ENCODE data around the gene PAOX.

Gene PAOX

DNA sequence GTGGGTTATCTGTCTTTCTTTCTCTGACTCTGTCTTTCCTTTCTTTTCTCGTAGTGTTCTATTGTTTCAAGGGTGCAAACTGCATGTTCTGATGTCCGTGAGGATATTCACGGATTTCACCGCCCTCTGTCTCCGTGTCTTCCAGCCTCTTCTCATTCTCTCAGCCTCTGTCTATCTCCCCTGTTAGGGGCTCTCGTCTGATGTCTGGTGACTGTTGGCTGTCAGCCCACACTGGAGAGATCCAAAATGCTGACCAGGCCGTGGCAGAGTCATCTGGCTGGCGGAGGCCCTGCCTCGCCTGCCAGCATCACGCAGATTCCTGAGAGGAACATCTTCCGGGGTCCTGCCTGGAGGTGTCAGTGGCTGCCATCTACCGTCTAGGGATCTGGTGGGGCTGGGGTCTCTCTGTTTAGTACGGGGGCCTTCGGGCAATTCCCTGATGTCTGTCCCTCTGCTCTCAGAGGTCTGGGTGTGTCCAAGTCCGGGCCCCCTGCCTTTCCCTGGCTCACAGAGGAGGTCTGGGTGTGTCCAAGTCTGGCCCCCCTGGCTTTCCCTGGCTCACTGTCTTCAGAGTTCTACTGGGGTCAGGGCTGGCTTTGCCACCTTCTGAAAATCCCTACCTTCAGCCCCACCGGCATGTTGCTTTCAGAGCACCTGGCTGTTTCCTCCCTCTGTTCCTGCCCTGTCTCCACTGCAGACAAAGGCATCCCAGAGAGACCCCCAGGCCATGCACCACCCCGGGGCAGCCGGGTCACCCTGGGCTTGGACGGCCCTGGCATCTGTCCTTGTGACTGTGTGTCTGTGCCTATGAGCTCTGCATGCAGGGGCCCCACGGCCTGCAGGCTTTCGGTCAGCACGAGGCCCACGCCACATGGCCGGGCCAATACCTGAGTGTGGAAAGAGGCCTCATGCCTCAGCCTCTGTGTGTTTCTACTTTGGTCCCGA, 60.7 kb downstream of the PAOX start:
- no peak overlapping the region for H3K4me3 ChIP-seq (ENCODE audit: low read depth, low read length)
- TF ChIP-seq, protein P1, sequence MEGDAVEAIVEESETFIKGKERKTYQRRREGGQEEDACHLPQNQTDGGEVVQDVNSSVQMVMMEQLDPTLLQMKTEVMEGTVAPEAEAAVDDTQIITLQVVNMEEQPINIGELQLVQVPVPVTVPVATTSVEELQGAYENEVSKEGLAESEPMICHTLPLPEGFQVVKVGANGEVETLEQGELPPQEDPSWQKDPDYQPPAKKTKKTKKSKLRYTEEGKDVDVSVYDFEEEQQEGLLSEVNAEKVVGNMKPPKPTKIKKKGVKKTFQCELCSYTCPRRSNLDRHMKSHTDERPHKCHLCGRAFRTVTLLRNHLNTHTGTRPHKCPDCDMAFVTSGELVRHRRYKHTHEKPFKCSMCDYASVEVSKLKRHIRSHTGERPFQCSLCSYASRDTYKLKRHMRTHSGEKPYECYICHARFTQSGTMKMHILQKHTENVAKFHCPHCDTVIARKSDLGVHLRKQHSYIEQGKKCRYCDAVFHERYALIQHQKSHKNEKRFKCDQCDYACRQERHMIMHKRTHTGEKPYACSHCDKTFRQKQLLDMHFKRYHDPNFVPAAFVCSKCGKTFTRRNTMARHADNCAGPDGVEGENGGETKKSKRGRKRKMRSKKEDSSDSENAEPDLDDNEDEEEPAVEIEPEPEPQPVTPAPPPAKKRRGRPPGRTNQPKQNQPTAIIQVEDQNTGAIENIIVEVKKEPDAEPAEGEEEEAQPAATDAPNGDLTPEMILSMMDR (IDR thresholded peaks at IDR 0.05; ENCODE audit: low read depth, low read length, missing control alignments) = no peak
- no peak for DNase-seq (ENCODE audit: low read depth)

DNA sequence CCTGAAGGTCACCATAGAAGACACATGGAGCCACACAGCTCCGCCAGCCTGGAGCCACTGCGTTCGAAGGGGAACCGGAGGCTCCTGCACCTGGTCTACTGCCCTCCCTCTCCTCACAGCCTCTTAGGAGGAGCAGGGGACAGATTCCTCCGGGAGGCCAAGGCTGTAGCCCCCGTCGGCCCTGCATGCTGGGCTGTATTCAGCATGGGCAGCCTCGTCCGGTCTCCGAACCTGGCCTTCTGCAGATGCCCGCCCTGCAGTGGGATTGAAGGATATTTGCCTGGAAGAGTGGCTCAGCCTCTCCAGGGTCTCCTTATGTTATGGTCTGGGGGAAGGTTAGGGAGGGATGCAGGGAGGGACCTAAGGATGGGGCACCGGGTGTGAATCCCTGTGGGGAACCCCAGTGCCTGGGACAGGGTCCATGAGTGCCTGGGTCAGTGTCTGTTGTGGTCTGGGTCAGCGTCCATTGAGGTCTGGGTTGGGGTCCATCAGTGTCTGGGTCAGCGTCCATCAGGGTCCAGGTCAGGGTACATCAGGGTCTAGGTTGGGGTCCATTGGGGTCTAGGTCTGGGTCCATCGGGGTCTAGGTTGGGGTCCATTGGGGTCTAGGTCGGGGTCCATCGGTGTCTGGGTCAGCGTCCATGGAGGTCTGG, 61.7 kb downstream of the PAOX start:
- H3K4me3 ChIP-seq (ENCODE audit: low read depth, low read length) = no peak overlapping the region
- TF ChIP-seq, protein P1 (IDR thresholded peaks at IDR 0.05; ENCODE audit: low read depth, low read length, missing control alignments) = no peak
- DNase-seq (ENCODE audit: low read depth) = no peak

Data from GM12864 (cell line).